Fibroblast of skin of scalp (primary cell): Measurements from ENCODE around the gene SPATA6. TPM values are rescaled to one million over a fixed set of nuclear protein-coding genes. Genes with fewer than 3 reads are reported as not detected.
A peak's percentile ranks its signal among the peaks of the same experiment; 100 is the strongest.
"Not testable (repeated sequence)": the region's sequence is repeated elsewhere in the genome, so short reads cannot be mapped to it uniquely, and the experiment has no call there.

Experiments
- DNase-seq: peaks from one replicate; pipeline ENCODE4 v3.0.0-alpha.2; 2013
- polyA plus RNA-seq, 2 experiments: library from polyadenylated mRNA; unstranded; fragments of 120-200 nt; gene quantifications; one replicate each; pipeline ENCODE4 v1.2.1, GENCODE V29; 2013; ENCODE audit not compliant: insufficient read length in 2 of 2

The SPATA6 gene
- polyA plus RNA-seq (2013, experiment 1 of 2; ENCODE audit: insufficient read length), result 3.8 TPM
- polyA plus RNA-seq (2013, experiment 2 of 2; ENCODE audit: insufficient read length), result 4.1 TPM

- DNase-seq, result peak; percentile 95
Observed at GRCh38 chr1:48471691-48472576, at the start of gene SPATA6. SPATA6 (minus strand) TSS chr1:48472204; CDS start chr1:48472008, 196 bp downstream.

- not testable (repeated sequence) for DNase-seq
Observed at GRCh38 chr1:48519896-48520295, 47.9 kb upstream of the SPATA6 start.

- DNase-seq, result no peak
Observed at GRCh38 chr1:48506870-48507269, 34.9 kb upstream of the SPATA6 start.

GRCh38 chr1:48500541-48501450 is 28.8 kb upstream of the SPATA6 start:
- no peak for DNase-seq

GRCh38 chr1:48499211-48499735 is 27.3 kb upstream of the SPATA6 start:
- no peak for DNase-seq

- DNase-seq, result peak; percentile 71
Observed at GRCh38 chr1:48498096-48498791, 26.2 kb upstream of the SPATA6 start.

- no peak for DNase-seq
Observed at GRCh38 chr1:48495911-48496310, 23.9 kb upstream of the SPATA6 start.

- DNase-seq, result peak; percentile 7
Observed at GRCh38 chr1:48495166-48495565, 23.2 kb upstream of the SPATA6 start.

GRCh38 chr1:48493970-48494769 is 22.2 kb upstream of the SPATA6 start:
- DNase-seq, result peak; percentile 88

- DNase-seq, result no peak
Observed at GRCh38 chr1:48493041-48493440, 21.0 kb upstream of the SPATA6 start.

GRCh38 chr1:48492392-48492791 is 20.4 kb upstream of the SPATA6 start:
- no peak for DNase-seq

- DNase-seq, result no peak
Observed at GRCh38 chr1:48488721-48489120, 16.7 kb upstream of the SPATA6 start.

- no peak for DNase-seq
Observed at GRCh38 chr1:48480504-48480903, 8.5 kb upstream of the SPATA6 start.

- DNase-seq, result not testable (repeated sequence)
Observed at GRCh38 chr1:48480023-48480422, 8.0 kb upstream of the SPATA6 start.

GRCh38 chr1:48472638-48473037 is 634 bp upstream of the SPATA6 start:
- DNase-seq, result no peak

- DNase-seq, result no peak
Observed at GRCh38 chr1:48470950-48471690, 884 bp downstream of the SPATA6 start.

GRCh38 chr1:48470481-48470855 is 1.5 kb downstream of the SPATA6 start:
- peak; percentile 8 for DNase-seq

GRCh38 chr1:48469616-48470480 is 2.2 kb downstream of the SPATA6 start:
- peak; percentile 49 for DNase-seq

- DNase-seq, result no peak
Observed at GRCh38 chr1:48466594-48466993, 5.4 kb downstream of the SPATA6 start.
